DMS 273 (cell line): Measurements from ENCODE around the gene SUN1.
A peak's percentile ranks its signal among the peaks of the same experiment; 100 is the strongest.
"Not testable (repeated sequence)": the region's sequence is repeated elsewhere in the genome, so short reads cannot be mapped to it uniquely, and the experiment has no call there.

Experiments
- DNase-seq: peaks from one replicate; lab custom pipeline; 2025; ENCODE audit not compliant: unreplicated experiment; lab: John Stamatoyannopoulos, UW

The SUN1 gene

GRCh38 chr7:803796-804195, 28.5 kb upstream of the SUN1 start:
- DNase-seq: not testable (repeated sequence)

DNA sequence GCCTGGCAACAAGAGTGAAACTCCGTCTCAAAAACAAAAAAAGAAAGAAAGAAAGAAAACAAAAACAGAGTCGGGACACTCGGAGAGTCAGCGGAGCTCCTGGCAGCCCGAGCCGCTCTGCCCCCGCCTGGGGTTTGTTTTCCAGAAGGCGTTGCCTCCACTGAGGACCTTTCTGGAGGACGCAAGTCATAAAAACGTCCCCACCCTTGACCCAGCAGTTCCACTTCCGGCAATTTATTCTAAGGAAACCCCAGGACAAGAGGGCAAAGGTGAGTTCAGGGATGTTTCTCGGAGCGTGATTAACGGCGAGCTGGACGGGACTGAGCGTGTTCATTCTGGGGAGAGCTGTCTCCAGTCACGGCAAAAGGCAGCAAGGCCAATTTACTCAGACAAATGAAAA, 27.0 kb upstream of the SUN1 start:
- DNase-seq: no peak

DNA sequence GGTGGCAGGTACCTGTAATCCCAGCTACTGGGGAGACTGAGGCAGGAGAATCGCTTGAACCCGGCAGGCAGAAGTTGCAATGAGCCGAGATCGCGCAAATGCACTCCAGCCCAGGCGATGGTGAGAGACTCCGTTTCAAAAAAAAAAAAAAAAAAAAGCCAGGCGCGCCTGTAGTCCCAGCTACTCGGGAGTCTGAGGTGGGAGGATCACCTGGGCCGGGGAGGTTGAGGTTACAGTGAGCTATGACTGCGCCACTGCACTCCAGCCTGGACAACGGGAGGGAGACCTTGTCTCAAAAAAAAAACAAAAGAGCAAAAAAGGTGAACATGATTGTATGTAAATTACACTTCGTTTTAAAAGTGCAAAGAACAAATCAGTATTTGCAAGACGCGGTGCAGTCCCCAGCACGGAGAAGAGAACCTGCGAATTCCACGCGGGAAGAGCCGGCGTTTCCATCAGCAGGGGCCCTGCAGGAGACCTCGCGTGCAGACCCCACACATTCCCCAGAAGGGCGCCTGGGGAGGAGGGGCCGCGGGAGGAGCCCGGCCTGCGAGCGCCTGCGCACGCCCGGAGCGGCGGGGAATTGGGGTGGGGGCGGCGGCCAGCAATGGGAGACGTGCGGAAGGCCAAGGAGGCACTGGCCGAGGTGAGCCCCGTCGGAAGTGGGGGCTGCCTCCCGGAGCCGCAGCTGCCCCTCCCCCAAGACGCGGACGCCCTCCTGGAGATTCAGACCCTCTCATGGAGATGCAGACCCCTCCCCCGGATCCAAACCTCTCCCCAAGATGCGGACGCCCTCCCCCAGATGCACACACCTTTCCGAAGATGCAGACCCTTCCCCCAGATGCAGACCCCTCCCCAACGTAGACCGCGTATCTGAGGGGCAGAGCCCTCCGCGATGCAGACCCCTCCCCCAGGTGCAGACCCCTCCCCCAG, 16.7 kb upstream of the SUN1 start:
- DNase-seq: peak; percentile 76

DNA sequence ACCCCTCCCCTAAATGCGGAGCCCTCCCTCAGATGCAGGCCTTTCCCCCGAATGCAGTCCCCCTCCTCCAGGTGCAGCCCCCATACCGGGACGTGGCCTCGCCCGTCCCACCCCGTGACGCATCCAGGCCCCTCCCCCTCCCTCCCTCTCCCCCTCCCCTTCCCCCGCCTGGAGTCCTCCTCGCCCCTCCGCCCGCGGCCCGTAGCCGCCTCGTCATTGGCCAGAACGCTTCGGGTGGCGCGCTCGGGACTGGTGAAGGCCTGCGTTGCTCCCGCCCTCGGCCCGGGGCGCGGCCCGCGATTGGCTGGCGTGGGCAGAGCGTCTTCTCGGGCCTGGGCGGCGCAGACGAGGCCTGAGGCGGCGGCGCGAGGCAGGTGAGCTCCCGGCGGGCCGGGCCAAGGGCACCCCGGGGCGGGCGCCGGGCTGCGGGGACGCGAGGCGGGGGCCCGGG, 16.0 kb upstream of the SUN1 start:
- peak; percentile 100 for DNase-seq

DNA sequence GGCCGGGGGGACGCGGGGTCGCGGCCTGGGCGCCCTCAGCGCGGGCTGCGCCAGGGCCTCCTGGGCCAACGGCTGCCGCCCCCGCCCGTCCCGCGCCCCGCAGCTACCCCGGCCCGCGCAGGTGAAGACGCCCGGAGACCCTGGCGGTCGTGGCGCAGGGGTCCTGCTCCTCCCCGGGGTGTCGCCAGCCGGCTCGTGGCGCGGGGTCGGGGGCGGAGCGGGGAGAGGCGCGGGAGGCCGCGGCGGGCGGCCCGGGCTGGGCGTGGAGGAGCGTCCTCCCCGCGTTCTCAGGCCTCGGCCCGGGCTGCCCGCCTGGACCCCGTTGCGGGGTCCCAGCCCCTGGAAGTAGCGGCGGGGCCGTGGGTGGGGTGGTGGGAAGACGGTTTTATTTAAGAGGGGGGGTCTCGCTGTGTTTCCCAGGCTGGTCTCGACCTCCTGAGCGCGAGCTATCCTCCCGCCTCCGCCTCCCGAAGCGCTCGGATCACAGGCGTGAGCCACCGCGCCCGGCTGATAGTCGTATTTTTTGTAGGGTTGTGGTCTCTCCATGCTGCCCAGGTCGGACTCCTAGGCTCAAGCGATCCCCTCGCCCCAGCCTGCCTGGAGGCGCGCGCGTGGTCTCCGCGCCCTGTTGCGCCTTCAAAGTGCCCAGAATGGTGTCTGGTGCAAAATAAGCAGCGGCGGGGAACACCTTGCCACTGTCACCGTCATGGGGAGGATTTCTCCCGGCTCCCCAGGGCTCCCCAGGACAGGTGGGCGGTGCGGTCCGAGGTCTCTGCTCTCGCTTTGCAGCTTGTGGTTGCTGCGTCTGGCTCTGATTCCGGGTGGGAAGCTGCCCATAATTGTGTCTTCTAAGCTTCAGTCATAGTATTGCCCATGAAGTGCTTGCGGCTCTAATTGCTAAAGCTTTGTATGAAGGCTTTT, 15.3 kb upstream of the SUN1 start:
- DNase-seq: peak; percentile 72

- DNase-seq: peak; percentile 65
Measured at GRCh38 chr7:818031-818699, 14.1 kb upstream of the SUN1 start.

- DNase-seq: no peak
Measured at GRCh38 chr7:820341-820740, 11.9 kb upstream of the SUN1 start.

DNA sequence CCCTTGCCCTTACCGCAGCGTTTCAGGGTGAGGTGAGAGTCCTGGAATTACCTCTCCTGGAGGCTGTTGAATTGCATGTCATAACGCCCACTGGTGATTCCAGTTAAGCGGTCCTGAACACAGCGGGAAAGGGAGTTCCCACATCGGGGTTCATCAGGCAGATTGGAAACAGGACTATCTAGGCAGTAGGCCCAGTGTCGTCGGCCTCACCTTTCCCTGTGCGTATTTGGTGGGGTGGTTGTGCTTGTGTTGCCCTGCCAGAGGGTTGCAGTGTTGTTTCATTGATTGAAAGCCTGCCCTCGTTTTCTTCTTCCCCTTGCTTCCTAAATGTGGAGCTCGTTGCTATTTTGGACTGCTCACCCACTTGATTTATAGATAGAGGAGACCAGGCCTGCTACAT, 10.6 kb upstream of the SUN1 start:
- no peak for DNase-seq

DNA sequence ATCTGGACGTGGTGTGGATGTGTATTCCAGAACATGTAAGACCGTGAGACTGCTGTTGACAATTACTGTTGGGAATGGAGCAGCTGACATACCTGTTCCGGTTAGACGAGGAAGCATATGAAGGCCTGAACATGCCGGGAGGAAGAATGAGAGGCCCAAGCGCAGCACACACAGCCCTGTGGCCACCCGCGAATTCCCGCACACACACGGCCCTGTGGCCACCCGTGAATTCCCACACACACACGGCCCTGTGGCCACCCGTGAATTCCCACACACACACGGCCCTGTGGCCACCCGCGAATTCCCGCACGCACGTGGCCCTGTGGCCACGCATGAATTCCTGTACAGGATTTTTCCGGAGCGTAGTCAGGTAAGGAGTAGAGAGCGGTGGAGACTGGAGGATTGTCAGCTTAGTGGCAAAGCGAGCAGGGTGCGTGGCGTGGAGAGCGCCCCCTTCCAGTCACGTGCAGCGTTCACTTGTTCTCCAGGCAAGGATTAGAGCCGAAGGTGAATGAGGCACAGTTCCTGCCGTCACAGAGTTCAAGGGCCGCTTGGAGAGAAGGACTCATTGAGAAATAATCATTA, 9.5 kb upstream of the SUN1 start:
- DNase-seq: no peak

DNA sequence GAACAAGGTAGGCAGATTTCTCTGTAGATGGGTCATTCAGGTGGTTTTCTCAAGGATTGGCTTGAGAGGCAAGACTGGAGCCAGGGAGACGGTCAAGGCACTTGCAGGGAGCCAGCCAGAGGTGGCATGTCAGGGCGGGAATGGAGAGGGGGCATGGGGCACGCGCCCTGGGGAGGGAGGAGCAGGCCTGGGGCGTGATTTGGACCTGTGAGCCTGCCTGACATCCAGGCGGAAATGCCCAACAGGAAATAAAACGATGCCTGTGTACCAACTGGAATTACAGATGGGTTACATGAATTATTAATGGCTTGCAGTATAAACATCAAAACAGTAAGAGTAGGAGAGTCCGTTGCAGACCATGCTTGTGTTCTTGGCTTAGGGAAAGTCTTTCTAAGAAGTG, 8.6 kb upstream of the SUN1 start:
- DNase-seq: peak; percentile 75

- DNase-seq: no peak
Measured at GRCh38 chr7:824081-824480, 8.2 kb upstream of the SUN1 start.

- no peak for DNase-seq
Measured at GRCh38 chr7:824664-825063, 7.6 kb upstream of the SUN1 start.

GRCh38 chr7:825386-825785, 6.9 kb upstream of the SUN1 start:
- DNase-seq: no peak

DNA sequence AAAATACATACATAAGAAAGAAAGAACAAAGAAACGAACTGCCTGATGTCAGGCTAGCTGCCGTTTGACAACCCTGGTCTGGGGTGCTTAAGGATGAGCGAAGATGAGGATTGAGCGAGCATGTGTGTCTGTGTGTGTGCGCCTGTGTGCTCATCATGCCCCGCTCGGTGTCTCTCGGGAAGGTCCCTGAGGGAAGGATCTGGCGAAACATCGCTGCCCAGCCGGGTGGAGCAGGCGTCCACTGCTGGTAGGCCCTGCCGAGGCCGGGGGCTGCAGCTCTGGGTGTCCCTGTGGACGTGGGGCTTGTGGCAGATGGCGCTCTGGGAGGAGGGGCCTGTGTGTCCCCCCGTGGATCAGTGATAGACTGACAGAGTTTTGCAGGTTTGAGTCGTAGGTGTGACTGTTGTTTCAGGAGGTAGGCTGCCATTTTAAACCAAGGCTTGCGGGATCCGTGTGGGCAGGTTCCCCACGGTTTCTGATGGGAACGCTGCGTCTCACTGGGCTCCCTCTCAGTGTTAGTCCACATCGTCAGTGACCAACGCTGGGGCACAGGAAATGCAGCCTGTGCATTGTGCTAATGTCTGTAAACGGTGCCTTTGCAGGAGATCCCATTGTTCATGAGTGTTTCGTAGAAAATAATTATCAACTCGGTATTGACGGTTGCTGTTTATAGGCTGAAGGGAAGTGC, 5.9 kb upstream of the SUN1 start:
- no peak for DNase-seq

- DNase-seq: no peak
Measured at GRCh38 chr7:828793-829561, 3.3 kb upstream of the SUN1 start.

DNA sequence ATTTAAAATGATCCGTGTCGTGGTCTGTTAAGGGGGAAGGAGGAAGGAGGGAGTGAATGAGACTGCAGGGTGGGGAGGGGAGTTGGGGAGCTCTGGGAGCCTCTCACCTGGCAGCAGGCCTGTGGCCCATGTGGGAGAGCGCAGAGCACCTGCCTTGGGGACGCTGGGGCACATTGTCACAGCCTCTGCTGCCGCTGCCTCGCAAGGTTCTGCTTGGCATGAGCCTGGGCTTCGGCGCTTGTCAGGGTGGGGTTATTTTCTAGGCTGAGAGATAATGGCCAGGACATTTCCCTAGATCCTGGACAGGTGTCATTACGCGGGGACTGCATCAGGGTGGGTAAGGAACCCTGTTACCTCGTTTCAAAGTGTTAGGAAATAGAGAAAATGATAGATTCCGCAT, 2.2 kb upstream of the SUN1 start:
- DNase-seq: no peak

- DNase-seq: peak; percentile 54
Measured at GRCh38 chr7:831596-832166, 595 bp upstream of the SUN1 start.

DNA sequence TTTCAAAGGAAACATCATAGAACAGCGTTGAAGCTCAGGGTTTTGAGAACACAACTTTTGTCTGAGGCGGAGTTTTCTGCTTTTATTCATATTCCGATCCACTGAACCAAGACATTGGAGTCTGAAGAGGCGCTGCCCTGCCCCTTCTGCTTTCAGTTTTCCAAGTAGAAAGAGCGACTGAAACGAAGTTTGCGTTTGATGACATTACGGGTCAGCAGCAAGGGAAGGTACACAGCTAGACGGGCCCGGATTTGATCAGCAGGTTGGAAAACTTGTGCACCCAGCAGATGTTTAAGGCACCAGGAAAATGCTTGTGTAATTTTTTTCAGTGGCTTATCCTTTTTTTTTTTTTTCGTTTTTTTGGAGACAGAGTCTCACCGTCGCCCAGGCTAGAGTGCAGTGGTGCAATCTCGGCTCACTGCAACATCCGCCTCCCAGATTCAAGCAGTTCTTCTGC, 720 bp downstream of the SUN1 start:
- no peak for DNase-seq

DNA sequence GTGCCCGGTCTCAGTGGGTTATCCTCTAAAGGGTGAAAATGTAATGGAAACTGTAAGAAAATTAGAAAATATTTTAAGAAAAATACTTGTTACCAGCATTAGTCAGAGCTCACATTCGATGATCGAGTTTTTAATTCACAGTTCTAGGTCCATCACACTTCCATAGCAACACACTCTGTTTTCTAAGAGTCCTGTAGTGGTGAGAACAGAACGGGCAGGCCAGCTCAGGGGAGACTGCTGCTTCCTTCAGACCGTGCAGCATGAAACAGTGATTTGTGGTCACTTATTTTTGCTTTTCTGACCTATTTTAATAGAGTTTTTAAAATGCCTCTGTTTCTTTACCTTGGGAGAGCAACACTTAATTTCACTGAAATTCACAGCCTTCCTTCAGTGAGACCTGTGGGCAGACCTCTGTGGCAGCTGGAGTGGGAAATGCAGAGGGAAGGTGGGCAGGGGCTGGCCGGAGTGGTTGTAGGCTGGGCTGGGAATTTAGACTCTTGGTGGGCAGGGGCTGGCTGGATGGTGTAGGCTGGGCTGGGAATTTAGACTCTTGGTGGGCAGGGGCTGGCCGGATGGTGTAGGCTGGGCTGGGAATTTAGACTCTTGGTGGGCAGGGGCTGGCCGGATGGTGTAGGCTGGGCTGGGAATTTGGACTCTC, 1.5 kb downstream of the SUN1 start:
- no peak for DNase-seq
